CD8-positive, alpha-beta memory T cell (primary cell): Measurements from ENCODE around the gene ZNF761. TPM values are rescaled to one million over a fixed set of nuclear protein-coding genes. Genes with fewer than 3 reads are reported as not detected.
"Not testable (repeated sequence)": the region's sequence is repeated elsewhere in the genome, so short reads cannot be mapped to it uniquely, and the experiment has no call there.

ENCODE experiments used
- CTCF ChIA-PET: fragments of 350-600 bp; sonication (Branson Sonifier 250); formaldehyde crosslinking; loops from one replicate; lab custom pipeline; 2021; ENCODE audit warnings: antibody characterized with exemption; lab: Charles Lee
- POLR2A ChIA-PET: fragments of 350-600 bp; sonication (Branson Sonifier 250); formaldehyde crosslinking; loops from one replicate; lab custom pipeline; 2021; ENCODE audit warnings: antibody characterized with exemption; lab: Charles Lee
- DNase-seq, 5 donors: peaks; one replicate each; pipeline versions ENCODE4 v3.0.0 to v3.0.0-alpha.2; 2020 to 2022; ENCODE audit warnings: mixed read lengths in 1 of 5
- H3K27ac ChIP-seq: one replicate; pipeline ENCODE4 v1.7.0; 2013; ENCODE audit warnings: low read depth, mild to moderate bottlenecking, low read length, moderate library complexity
- H3K27me3 ChIP-seq: 2 replicates; pipeline ENCODE4 v1.7.0; 2013; ENCODE audit warnings: low read length, mild to moderate bottlenecking; ENCODE audit not compliant: insufficient read depth, poor library complexity, severe bottlenecking
- H3K36me3 ChIP-seq: 2 replicates; pipeline ENCODE4 v1.7.0; 2013; ENCODE audit warnings: mild to moderate bottlenecking, low read length, moderate library complexity; ENCODE audit not compliant: insufficient read depth
- H3K4me1 ChIP-seq: 2 replicates; pipeline ENCODE4 v1.7.0; 2013; ENCODE audit warnings: mild to moderate bottlenecking, low read length, moderate library complexity; ENCODE audit not compliant: insufficient read depth
- H3K4me3 ChIP-seq: 2 replicates; pipeline ENCODE4 v1.7.0; 2013; ENCODE audit warnings: mild to moderate bottlenecking, low read length
- H3K9me3 ChIP-seq: 2 replicates; pipeline ENCODE4 v1.7.0; 2013; ENCODE audit warnings: mild to moderate bottlenecking, low read length
- H3K27ac Mint-ChIP-seq, 8 donors: one replicate each; pipeline ENCODE4 v1.8.0; 2020 to 2021; ENCODE audit warnings: mixed read lengths in 8 of 8, mild to moderate bottlenecking in 6 of 8, inconsistent platforms in 3 of 8, moderate library complexity in 3 of 8
- H3K27me3 Mint-ChIP-seq, 2 donors: one replicate each; pipeline ENCODE4 v1.8.0; 2020 to 2021; ENCODE audit warnings: mixed read lengths in 2 of 2, mild to moderate bottlenecking in 1 of 2, moderate library complexity in 1 of 2
- H3K36me3 Mint-ChIP-seq, 3 donors: one replicate each; pipeline ENCODE4 v1.8.0; 2020 to 2021; ENCODE audit warnings: mixed read lengths in 3 of 3, inconsistent platforms in 1 of 3, mild to moderate bottlenecking in 1 of 3
- H3K4me1 Mint-ChIP-seq, 3 donors: one replicate each; pipeline ENCODE4 v1.8.0; 2020 to 2021; ENCODE audit warnings: mixed read lengths in 3 of 3, inconsistent platforms in 1 of 3, mild to moderate bottlenecking in 1 of 3
- H3K4me3 Mint-ChIP-seq, 7 donors: one replicate each; pipeline ENCODE4 v1.8.0; 2020 to 2021; ENCODE audit warnings: mixed read lengths in 7 of 7, mild to moderate bottlenecking in 6 of 7, moderate library complexity in 4 of 7, inconsistent platforms in 2 of 7
- H3K9me3 Mint-ChIP-seq, 5 donors: one replicate each; pipeline ENCODE4 v1.8.0; 2020 to 2022; ENCODE audit warnings: mixed read lengths in 5 of 5, mild to moderate bottlenecking in 3 of 5, moderate library complexity in 2 of 5, inconsistent platforms in 1 of 5
- polyA plus RNA-seq: library from polyadenylated mRNA; unstranded; fragments of 300-500 nt; fragmentation: Illumina TruSeq; gene quantifications from one replicate; pipeline ENCODE4 v1.2.3, GENCODE V29; 2021
- total RNA-seq, 2 experiments: library from RNA; stranded (reverse); gene quantifications; one replicate each; pipeline ENCODE4 v1.2.3, GENCODE V29; 2021

ZNF761 gene
- total and polyA plus RNA-seq, 3 experiments from 2014 or later: 8.9 to 10.6 (median 10.6) TPM

DNA sequence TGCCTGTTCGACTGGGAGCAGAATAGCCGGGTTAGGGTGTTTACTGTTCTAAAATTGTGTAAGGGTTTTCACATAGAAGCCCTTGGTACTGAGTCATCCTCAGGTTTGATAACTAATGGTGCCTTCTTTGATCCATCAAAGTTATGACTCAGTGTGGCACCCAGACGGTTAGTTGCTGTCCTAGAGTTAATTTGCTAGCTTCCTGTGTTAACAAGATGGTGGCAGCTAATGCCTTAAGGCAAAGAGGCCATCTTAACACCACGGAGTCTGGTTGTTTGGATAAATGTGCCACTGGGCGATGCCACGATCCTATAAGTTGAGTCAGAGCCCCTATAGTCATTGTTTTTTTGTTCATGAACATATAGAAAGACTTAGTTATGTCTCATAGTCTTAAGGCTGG lies 43.7 kb downstream of the ZNF761 start:
- H3K27ac ChIP-seq, H3K27me3 Mint-ChIP-seq, H3K4me3 Mint-ChIP-seq, H3K4me3 ChIP-seq, DNase-seq, CTCF ChIA-PET, H3K27me3 ChIP-seq, POLR2A ChIA-PET, H3K4me1 ChIP-seq, H3K27ac Mint-ChIP-seq: not testable (repeated sequence)
- Histone ChIP-seq H3K9me3 (peaks cover 11% of the 10 kb centered on the region), H3K36me3 (peaks cover 30% of the 10 kb centered on the region)
- peaks cover 9 to 22% (median 10%) of the 10 kb centered on the region in 3 donors for H3K4me1 Mint-ChIP-seq
- H3K36me3 Mint-ChIP-seq: peaks cover 38 to 88% (median 82%) of the 10 kb centered on the region in 3 donors
- peaks cover 26 to 90% (median 60%) of the 10 kb centered on the region in 5 donors for H3K9me3 Mint-ChIP-seq

DNA sequence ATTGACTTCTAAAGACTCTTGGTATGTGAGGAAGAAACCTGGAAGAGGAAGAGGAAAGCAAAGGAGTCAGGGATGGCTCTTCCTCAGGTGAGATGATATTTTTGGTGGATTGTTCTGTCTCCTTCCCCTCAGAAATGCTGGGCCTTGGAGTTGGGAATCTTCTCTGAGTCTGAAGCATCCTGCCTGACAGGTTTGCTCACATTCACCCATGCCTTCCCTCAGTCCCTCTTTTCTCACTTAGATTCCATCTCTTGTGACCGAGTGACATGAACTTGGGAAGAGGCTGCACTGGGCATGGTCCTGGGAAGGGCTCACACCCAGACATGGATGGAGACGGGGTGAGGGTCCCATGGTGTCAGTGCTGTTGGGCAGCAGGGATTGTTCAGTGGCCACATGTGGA lies 52.0 kb downstream of the ZNF761 start:
- DNase-seq, H3K27ac ChIP-seq, POLR2A ChIA-PET, H3K27me3 ChIP-seq, H3K4me3 ChIP-seq, H3K4me3 Mint-ChIP-seq, H3K27me3 Mint-ChIP-seq, H3K4me1 ChIP-seq, CTCF ChIA-PET, H3K4me1 Mint-ChIP-seq, H3K27ac Mint-ChIP-seq: not testable (repeated sequence)
- Mint-ChIP-seq H3K9me3 (peaks cover 35 to 94% (median 91%) of the 10 kb centered on the region in 5 donors), H3K36me3 (peaks cover 51 to 89% (median 89%) of the 10 kb centered on the region in 3 donors)
- H3K36me3 ChIP-seq: peaks cover 22% of the 10 kb centered on the region
- peaks cover 21% of the 10 kb centered on the region for H3K9me3 ChIP-seq

DNA sequence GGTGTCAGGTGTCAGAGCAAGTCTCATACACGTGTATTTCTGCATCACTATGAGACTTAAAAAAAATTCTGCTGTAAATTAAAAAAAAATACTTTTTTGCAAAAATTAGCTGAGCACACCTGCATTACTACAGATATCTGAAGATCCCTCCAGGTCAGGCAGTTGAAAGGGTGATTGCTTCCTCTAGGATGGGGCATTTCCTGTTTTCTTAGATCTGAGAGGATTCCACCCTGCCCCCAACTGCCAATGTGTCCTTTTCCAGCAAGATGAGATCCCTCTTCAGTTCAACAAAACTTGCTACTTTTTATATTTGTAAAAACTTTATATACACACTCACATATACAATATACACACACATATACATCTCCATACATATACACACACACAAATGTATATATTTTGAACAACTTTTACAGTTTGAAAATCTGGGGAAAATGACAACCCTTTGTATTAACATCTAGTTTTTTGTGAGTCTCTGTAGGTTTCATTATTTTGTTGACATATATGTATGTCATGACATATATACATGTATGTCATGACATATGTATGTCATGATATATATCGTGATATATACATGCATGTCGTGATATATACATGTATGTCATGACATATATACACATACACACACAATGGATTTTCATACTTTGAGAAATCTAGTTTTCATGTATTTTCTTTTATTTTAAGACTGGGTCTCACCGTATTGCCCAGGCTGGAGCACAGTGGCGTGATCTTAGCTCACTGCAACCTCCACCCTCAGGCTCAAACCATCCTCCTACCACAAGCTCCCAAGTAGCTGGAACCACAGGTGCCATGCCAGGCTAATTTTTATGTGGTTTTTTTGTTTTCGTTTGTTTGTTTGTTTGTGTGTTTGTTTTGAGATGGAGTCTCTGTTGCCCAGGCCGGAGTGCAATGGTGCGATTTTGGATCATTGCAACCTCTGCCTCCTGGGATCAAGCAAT lies 53.5 kb downstream of the ZNF761 start:
- CTCF ChIA-PET: no interaction called here
- Mint-ChIP-seq H3K36me3 (peaks cover 47 to 83% (median 82%) of the 10 kb centered on the region in 3 donors), H3K4me3 (no peak overlapping the region), H3K27ac (no peak overlapping the region), H3K9me3 (peaks cover 42 to 89% (median 87%) of the 10 kb centered on the region in 5 donors), H3K4me1 (no peaks in the 10 kb centered on the region), H3K27me3 (no peaks in the 10 kb centered on the region)
- POLR2A ChIA-PET: no interaction called here
- DNase-seq: no peak
- no peaks in the 10 kb centered on the region for H3K27me3 ChIP-seq
- H3K4me3 ChIP-seq: no peak overlapping the region
- H3K36me3 ChIP-seq: peaks cover 32% of the 10 kb centered on the region
- no peak overlapping the region for H3K27ac ChIP-seq
- H3K9me3 ChIP-seq: peaks cover 28% of the 10 kb centered on the region
- H3K4me1 ChIP-seq: no peaks in the 10 kb centered on the region

DNA sequence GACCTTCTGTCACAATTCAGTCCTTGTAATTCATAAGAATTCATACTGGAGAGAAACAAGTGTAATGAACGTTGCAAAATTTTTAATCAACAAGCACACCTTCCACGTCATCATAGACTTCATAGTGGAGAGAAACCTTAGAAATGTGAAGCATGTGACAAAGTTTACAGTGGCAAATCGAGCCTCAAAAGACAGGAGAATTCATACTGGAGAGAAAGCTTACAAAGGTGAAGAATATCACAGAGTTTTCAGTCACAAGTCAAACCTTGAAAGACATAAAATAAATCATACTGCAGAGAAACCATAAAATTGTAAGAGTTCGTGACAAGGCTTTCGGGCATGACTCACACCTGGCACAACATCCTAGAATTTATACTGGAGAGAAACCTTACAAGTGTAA lies 60.4 kb downstream of the ZNF761 start:
- H3K27me3 ChIP-seq: no peaks in the 10 kb centered on the region
- Mint-ChIP-seq H3K9me3 (peaks cover 52 to 94% (median 93%) of the 10 kb centered on the region in 5 donors), H3K27ac (no peak overlapping the region), H3K36me3 (peaks cover 34 to 65% (median 64%) of the 10 kb centered on the region in 3 donors), H3K4me1 (no peaks in the 10 kb centered on the region), H3K27me3 (no peaks in the 10 kb centered on the region), H3K4me3 (no peak overlapping the region)
- CTCF ChIA-PET: no interaction called here
- no peak for DNase-seq
- peaks cover 37% of the 10 kb centered on the region for H3K36me3 ChIP-seq
- POLR2A ChIA-PET: no interaction called here
- H3K4me1 ChIP-seq: no peaks in the 10 kb centered on the region
- H3K27ac ChIP-seq: no peak overlapping the region
- peaks cover 52% of the 10 kb centered on the region for H3K9me3 ChIP-seq
- H3K4me3 ChIP-seq: no peak overlapping the region

DNA sequence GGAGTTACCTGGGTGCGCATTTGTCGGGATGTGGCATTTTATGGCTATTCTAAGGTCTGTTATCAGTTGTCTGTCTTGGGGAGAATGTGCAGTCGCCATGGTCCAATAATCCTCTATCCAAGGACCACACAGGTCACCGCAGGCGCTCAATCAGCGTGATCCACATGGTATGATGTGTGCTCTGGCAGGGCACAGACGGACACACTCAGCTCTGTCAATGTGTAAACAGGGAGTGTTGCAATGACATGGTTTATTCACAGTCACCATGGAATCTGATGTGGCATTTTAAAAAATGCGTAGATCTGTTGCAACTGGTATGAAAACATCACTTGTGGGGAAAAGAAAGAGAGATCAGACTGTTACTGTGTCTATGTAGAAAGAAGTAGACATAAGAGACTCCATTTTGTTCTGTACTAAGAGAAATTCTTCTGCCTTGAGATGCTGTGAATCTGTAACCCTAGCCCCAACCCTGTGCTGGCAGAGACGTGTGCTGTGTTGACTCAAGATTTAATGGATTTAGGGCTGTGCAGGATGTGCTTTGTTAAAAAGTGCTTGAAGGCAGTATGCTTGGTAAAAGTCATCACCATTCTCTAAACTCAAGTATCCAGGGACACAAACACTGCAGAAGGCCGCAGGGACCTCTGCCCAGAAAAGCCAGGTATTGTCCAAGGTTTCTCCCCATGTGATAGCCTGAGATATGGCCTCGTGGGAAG lies 65.7 kb downstream of the ZNF761 start:
- not testable (repeated sequence) for H3K27ac ChIP-seq

DNA sequence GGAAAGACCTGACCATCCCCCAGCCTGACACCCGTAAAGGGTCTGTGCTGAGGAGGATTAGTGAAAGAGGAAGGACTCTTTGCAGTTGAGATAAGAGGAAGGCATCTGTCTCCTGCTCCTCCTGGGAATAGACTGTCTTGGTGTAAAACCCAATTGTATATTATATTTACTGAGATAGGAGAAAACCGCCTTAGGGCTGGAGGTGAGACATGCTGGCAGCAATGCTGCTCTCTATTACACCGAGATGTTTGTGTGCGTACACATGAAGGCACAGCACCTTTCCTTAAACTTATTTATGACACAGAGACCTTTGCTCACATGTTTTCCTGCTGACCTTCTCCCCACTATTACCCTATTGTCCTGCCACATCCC lies 66.2 kb downstream of the ZNF761 start:
- POLR2A ChIA-PET, DNase-seq, H3K27ac ChIP-seq, CTCF ChIA-PET, H3K4me1 ChIP-seq, H3K4me3 ChIP-seq, H3K27me3 ChIP-seq, H3K27ac Mint-ChIP-seq, H3K4me1 Mint-ChIP-seq, H3K4me3 Mint-ChIP-seq, H3K36me3 ChIP-seq: not testable (repeated sequence)
- H3K27me3 Mint-ChIP-seq: peaks cover 6 to 20% of the 10 kb centered on the region in 2 donors
- peaks cover 2 to 19% (median 16%) of the 10 kb centered on the region in 3 donors for H3K36me3 Mint-ChIP-seq
- peaks cover 18% of the 10 kb centered on the region for H3K9me3 ChIP-seq
- peaks cover 28 to 75% (median 71%) of the 10 kb centered on the region in 5 donors for H3K9me3 Mint-ChIP-seq

More for the DNA sequence above, 65.7 kb downstream of the ZNF761 start:
- peaks cover 24% of the 10 kb centered on the region for H3K9me3 ChIP-seq
- H3K27me3 Mint-ChIP-seq: peaks cover 6 to 16% of the 10 kb centered on the region in 2 donors
- peaks cover 4 to 24% (median 21%) of the 10 kb centered on the region in 3 donors for H3K36me3 Mint-ChIP-seq
- H3K4me1 ChIP-seq, CTCF ChIA-PET, H3K4me3 ChIP-seq, H3K36me3 ChIP-seq, H3K4me3 Mint-ChIP-seq, POLR2A ChIA-PET, DNase-seq, H3K4me1 Mint-ChIP-seq, H3K27ac Mint-ChIP-seq, H3K27me3 ChIP-seq: not testable (repeated sequence)
- peaks cover 34 to 80% (median 74%) of the 10 kb centered on the region in 5 donors for H3K9me3 Mint-ChIP-seq

DNA sequence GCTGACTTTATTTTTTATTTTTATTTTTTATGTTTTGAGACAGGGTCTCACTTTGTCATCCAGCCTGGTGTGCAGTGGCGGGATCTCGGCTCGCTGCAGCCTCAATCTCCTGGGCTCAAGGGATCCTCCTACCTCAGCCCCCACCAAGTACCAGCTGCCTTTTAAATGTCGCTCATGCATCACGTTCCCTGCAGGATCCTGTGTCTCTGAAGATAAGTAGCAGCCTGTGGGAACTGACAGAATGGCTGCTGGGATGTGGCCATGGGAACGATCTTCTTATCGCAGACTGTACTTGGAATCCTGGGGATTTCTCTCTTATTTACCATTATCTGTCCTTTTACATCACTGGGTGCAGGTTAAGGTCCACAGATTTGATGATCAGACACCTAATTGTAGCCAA lies 71.4 kb downstream of the ZNF761 start:
- H3K4me3 ChIP-seq, DNase-seq, H3K27ac Mint-ChIP-seq, H3K4me1 Mint-ChIP-seq, CTCF ChIA-PET, H3K9me3 ChIP-seq, H3K27ac ChIP-seq, POLR2A ChIA-PET, H3K36me3 ChIP-seq, H3K27me3 ChIP-seq, H3K4me3 Mint-ChIP-seq, H3K4me1 ChIP-seq: not testable (repeated sequence)
- Mint-ChIP-seq H3K9me3 (peaks cover 7 to 33% (median 29%) of the 10 kb centered on the region in 5 donors), H3K27me3 (peaks cover 16 to 40% of the 10 kb centered on the region in 2 donors), H3K36me3 (peaks cover 0 to 14% (median 1%) of the 10 kb centered on the region in 3 donors)
